H9 (cell line): ENCODE data around the gene DNASE1. TPM values are rescaled to one million over a fixed set of nuclear protein-coding genes. Genes with fewer than 3 reads are reported as not detected.

Experiments used
- DNase-seq: peaks from one replicate; pipeline ENCODE4 v3.0.0-alpha.2; 2017
- H2AFZ ChIP-seq: one replicate; pipeline ENCODE4 v1.6.1; 2013; ENCODE audit warnings: mild to moderate bottlenecking, low read length, control low read depth, moderate library complexity
- H2AK5ac ChIP-seq: 2 replicates; pipeline ENCODE4 v1.6.1; 2013; ENCODE audit warnings: low read length, control low read depth, mixed read lengths; ENCODE audit not compliant: insufficient read length
- H2BK120ac ChIP-seq: one replicate; pipeline ENCODE4 v1.6.1; 2013; ENCODE audit warnings: low read depth, mild to moderate bottlenecking, low read length, control low read depth, inconsistent platforms; ENCODE audit not compliant: poor library complexity, severe bottlenecking
- H2BK12ac ChIP-seq: 2 replicates; pipeline ENCODE4 v1.6.1; 2013; ENCODE audit warnings: low read length, control low read depth, mixed read lengths, low read depth; ENCODE audit not compliant: insufficient read length
- H2BK15ac ChIP-seq: 2 replicates; pipeline ENCODE4 v1.6.1; 2013; ENCODE audit warnings: low read depth, low read length, control low read depth
- H2BK20ac ChIP-seq: one replicate; pipeline ENCODE4 v1.6.1; 2013; ENCODE audit warnings: low read depth, mild to moderate bottlenecking, low read length, control low read depth, inconsistent platforms; ENCODE audit not compliant: poor library complexity, severe bottlenecking
- H2BK5ac ChIP-seq: 2 replicates; pipeline ENCODE4 v1.6.1; 2013; ENCODE audit warnings: low read length, control low read depth, mixed read lengths; ENCODE audit not compliant: insufficient read length
- H3K14ac ChIP-seq: 2 replicates; pipeline ENCODE4 v1.6.1; 2013; ENCODE audit warnings: low read length, control low read depth; ENCODE audit not compliant: insufficient read depth
- H3K18ac ChIP-seq: 2 replicates; pipeline ENCODE4 v1.6.1; 2013; ENCODE audit warnings: low read depth, mild to moderate bottlenecking, mixed read lengths, low read length, control low read depth; ENCODE audit not compliant: insufficient read length
- H3K23ac ChIP-seq: 2 replicates; pipeline ENCODE4 v1.6.1; 2013; ENCODE audit warnings: low read length, control low read depth, mixed read lengths, low read depth; ENCODE audit not compliant: insufficient read length
- H3K23me2 ChIP-seq: 2 replicates; pipeline ENCODE4 v1.6.1; 2013; ENCODE audit warnings: low read depth, mild to moderate bottlenecking, mixed read lengths, low read length, control low read depth; ENCODE audit not compliant: insufficient read length, poor library complexity, severe bottlenecking
- H3K27ac ChIP-seq: 2 replicates; pipeline ENCODE4 v1.5.1; 2013; ENCODE audit warnings: low read length, control low read depth, mixed read lengths, low read depth; ENCODE audit not compliant: insufficient read length
- H3K27me3 ChIP-seq: 2 replicates; pipeline ENCODE4 v1.6.1; 2013; ENCODE audit warnings: low read length, control low read depth, inconsistent platforms; ENCODE audit not compliant: insufficient read depth
- H3K4ac ChIP-seq: 2 replicates; pipeline ENCODE4 v1.6.1; 2013; ENCODE audit warnings: low read depth, mild to moderate bottlenecking, control low read depth, inconsistent platforms, low read length, moderate library complexity
- H3K4me1 ChIP-seq: 2 replicates; pipeline ENCODE4 v1.6.1; 2013; ENCODE audit warnings: low read length, control low read depth, inconsistent platforms; ENCODE audit not compliant: insufficient read depth
- H3K4me2 ChIP-seq: 2 replicates; pipeline ENCODE4 v1.6.1; 2013; ENCODE audit warnings: low read length, control low read depth, mixed read lengths; ENCODE audit not compliant: insufficient read length, insufficient read depth
- H3K56ac ChIP-seq: 2 replicates; pipeline ENCODE4 v1.6.1; 2013; ENCODE audit warnings: low read depth, mild to moderate bottlenecking, mixed read lengths, low read length, control low read depth; ENCODE audit not compliant: insufficient read length
- H3K79me1 ChIP-seq: 2 replicates; pipeline ENCODE4 v1.6.1; 2013; ENCODE audit warnings: low read depth, mild to moderate bottlenecking, moderate library complexity, low read length, control low read depth, inconsistent platforms; ENCODE audit not compliant: insufficient read depth, poor library complexity, severe bottlenecking
- H3K79me2 ChIP-seq: 2 replicates; pipeline ENCODE4 v1.6.1; 2013; ENCODE audit warnings: low read length, control low read depth, inconsistent platforms; ENCODE audit not compliant: insufficient read depth
- H3K9ac ChIP-seq: 2 replicates; pipeline ENCODE4 v1.6.1; 2013; ENCODE audit warnings: low read length, control low read depth, mixed read lengths; ENCODE audit not compliant: insufficient read length; ENCODE audit errors: extremely low read depth
- H3K9me3 ChIP-seq: one replicate; pipeline ENCODE4 v1.6.1; 2013; ENCODE audit warnings: low read depth, low read length, inconsistent platforms; ENCODE audit not compliant: control insufficient read depth
- H3T11ph ChIP-seq: one replicate; pipeline ENCODE4 v1.6.1; 2013; ENCODE audit warnings: mild to moderate bottlenecking, low read length, control low read depth, inconsistent platforms
- H4K20me1 ChIP-seq: one replicate; pipeline ENCODE4 v1.6.1; 2013; ENCODE audit not compliant: control insufficient read depth, insufficient read length, insufficient read depth
- H4K5ac ChIP-seq: 2 replicates; pipeline ENCODE4 v1.6.1; 2013; ENCODE audit warnings: low read depth, mild to moderate bottlenecking, mixed read lengths, low read length, control low read depth; ENCODE audit not compliant: insufficient read length
- H4K8ac ChIP-seq: replicated peaks from 2 replicates; pipeline ENCODE4 v1.6.1; 2013; ENCODE audit warnings: low read length, control low read depth, mixed read lengths, low read depth; ENCODE audit not compliant: insufficient read length
- H4K91ac ChIP-seq: 2 replicates; pipeline ENCODE4 v1.6.1; 2013; ENCODE audit warnings: low read depth, mild to moderate bottlenecking, moderate library complexity, mixed read lengths, low read length, control low read depth; ENCODE audit not compliant: insufficient read length
- H3K27ac Mint-ChIP-seq, 3 experiments: 2 replicates in 2 of 3; 3 replicates in 1 of 3; pipeline ENCODE4 v1.8.0; 2020 to 2021; ENCODE audit warnings: mixed read lengths in 3 of 3, mild to moderate bottlenecking in 1 of 3, moderate library complexity in 1 of 3
- H3K27me3 Mint-ChIP-seq: 2 replicates; pipeline ENCODE4 v1.8.0; 2021; ENCODE audit warnings: low read depth, mild to moderate bottlenecking, moderate library complexity, mixed read lengths
- H3K36me3 Mint-ChIP-seq, 3 experiments: 2 replicates in 2 of 3; 3 replicates in 1 of 3; pipeline ENCODE4 v1.8.0; 2020 to 2021; ENCODE audit warnings: low read depth in 3 of 3, mixed read lengths in 3 of 3; ENCODE audit not compliant: insufficient read depth in 1 of 3
- H3K4me1 Mint-ChIP-seq, 2 experiments: 2 replicates each; pipeline ENCODE4 v1.8.0; 2020; ENCODE audit warnings: mixed read lengths in 2 of 2
- H3K4me3 Mint-ChIP-seq, 2 experiments: 2 replicates in 1 of 2; 3 replicates in 1 of 2; pipeline ENCODE4 v1.8.0; 2020 to 2021; ENCODE audit warnings: mild to moderate bottlenecking in 2 of 2, mixed read lengths in 2 of 2, moderate library complexity in 1 of 2
- H3K9me3 Mint-ChIP-seq, 2 experiments: 2 replicates in 1 of 2; 3 replicates in 1 of 2; pipeline ENCODE4 v1.8.0; 2020; ENCODE audit warnings: mild to moderate bottlenecking in 2 of 2, mixed read lengths in 2 of 2, moderate library complexity in 1 of 2
- WGBS: extraction: QIAGEN DNeasy Blood & Tissue Kit; methylation state at CpG from one replicate; pipeline ENCODE4 v1.1.7; 2013; ENCODE audit warnings: missing lambda C conversion rate, low lambda C conversion rate, mixed read lengths; ENCODE audit not compliant: insufficient read length; ENCODE audit errors: extremely low coverage; 5-methylcytosine and 5-hydroxymethylcytosine counted together
- total RNA-seq: library from RNA; stranded (reverse); gene quantifications from 2 replicates; pipeline ENCODE4 v1.2.1, GENCODE V29; 2021
- TF ChIP-seq, protein P1 (sequence below): fragments of 200-600 bp; sonication (generic); conservative IDR thresholded peaks from 3 replicates; pipeline ENCODE4 v1.8.0; 2021; ENCODE audit warnings: antibody characterized with exemption, mild to moderate bottlenecking

Gene DNASE1
- total RNA-seq, 1 experiment from 2014 or later, result 10.1 TPM

DNA sequence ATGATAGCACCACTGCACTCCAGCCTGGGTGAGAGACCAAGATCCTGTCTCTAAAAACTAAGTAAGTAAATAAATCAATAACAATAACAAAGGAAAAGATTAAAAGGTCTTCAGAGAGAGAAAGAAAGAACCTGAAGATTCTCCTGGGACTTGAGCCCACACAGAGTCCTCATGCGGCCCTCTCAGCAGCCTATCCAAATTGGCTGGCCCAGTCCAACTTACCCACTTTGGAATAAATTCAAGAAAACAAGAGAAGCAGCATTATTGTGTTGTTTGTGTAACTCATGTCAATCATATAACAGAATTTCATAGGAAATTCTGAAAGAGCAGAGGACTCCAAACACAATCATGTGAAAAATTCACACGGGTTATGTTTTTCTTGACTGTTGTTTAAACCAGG, 46.9 kb upstream of the DNASE1 start:
- Histone ChIP-seq H3K14ac (no peak overlapping the region), H2BK120ac (no peak overlapping the region), H3K9ac (no peak overlapping the region), H2AFZ (no peak overlapping the region), H3K79me1 (no peaks in the 10 kb centered on the region), H2BK20ac (no peak overlapping the region), H3K4ac (no peak overlapping the region), H3K27ac (no peak overlapping the region), H3K56ac (no peak overlapping the region), H3K79me2 (peaks cover 1% of the 10 kb centered on the region), H4K8ac (no peak overlapping the region), H2BK15ac (no peak overlapping the region), H3K18ac (no peak overlapping the region), H3K9me3 (no peaks in the 10 kb centered on the region), H4K91ac (no peak overlapping the region), H2BK5ac (no peak overlapping the region), H4K20me1 (no peaks in the 10 kb centered on the region), H3K27me3 (no peaks in the 10 kb centered on the region), H2BK12ac (no peak overlapping the region), H2AK5ac (no peak overlapping the region), H3K4me1 (no peaks in the 10 kb centered on the region), H3T11ph (no peak overlapping the region), H4K5ac (no peak overlapping the region), H3K23me2 (peaks cover 4% of the 10 kb centered on the region), H3K4me2 (no peak overlapping the region), H3K23ac (no peak overlapping the region)
- Mint-ChIP-seq H3K9me3 (no peaks in the 10 kb centered on the region), H3K36me3 (peaks cover 12 to 36% (median 31%) of the 10 kb centered on the region in 3 experiments), H3K27me3 (no peaks in the 10 kb centered on the region), H3K4me3 (no peak overlapping the region), H3K27ac (no peak overlapping the region), H3K4me1 (peaks cover 13 to 15% of the 10 kb centered on the region in 2 experiments)
- no peak for DNase-seq
- TF ChIP-seq, protein P1, sequence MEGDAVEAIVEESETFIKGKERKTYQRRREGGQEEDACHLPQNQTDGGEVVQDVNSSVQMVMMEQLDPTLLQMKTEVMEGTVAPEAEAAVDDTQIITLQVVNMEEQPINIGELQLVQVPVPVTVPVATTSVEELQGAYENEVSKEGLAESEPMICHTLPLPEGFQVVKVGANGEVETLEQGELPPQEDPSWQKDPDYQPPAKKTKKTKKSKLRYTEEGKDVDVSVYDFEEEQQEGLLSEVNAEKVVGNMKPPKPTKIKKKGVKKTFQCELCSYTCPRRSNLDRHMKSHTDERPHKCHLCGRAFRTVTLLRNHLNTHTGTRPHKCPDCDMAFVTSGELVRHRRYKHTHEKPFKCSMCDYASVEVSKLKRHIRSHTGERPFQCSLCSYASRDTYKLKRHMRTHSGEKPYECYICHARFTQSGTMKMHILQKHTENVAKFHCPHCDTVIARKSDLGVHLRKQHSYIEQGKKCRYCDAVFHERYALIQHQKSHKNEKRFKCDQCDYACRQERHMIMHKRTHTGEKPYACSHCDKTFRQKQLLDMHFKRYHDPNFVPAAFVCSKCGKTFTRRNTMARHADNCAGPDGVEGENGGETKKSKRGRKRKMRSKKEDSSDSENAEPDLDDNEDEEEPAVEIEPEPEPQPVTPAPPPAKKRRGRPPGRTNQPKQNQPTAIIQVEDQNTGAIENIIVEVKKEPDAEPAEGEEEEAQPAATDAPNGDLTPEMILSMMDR, result no peak
- no CpG with 5 or more reads among the region's 2 CpGs for WGBS
